NCI-H1048 (cell line): ENCODE data around the gene CD81.
"Not testable (repeated sequence)": the region's sequence is repeated elsewhere in the genome, so short reads cannot be mapped to it uniquely, and the experiment has no call there.

Experiments
- DNase-seq: peaks from one replicate; lab custom pipeline; 2025; lab: John Stamatoyannopoulos, UW

The CD81 gene, protein sequence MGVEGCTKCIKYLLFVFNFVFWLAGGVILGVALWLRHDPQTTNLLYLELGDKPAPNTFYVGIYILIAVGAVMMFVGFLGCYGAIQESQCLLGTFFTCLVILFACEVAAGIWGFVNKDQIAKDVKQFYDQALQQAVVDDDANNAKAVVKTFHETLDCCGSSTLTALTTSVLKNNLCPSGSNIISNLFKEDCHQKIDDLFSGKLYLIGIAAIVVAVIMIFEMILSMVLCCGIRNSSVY

DNA sequence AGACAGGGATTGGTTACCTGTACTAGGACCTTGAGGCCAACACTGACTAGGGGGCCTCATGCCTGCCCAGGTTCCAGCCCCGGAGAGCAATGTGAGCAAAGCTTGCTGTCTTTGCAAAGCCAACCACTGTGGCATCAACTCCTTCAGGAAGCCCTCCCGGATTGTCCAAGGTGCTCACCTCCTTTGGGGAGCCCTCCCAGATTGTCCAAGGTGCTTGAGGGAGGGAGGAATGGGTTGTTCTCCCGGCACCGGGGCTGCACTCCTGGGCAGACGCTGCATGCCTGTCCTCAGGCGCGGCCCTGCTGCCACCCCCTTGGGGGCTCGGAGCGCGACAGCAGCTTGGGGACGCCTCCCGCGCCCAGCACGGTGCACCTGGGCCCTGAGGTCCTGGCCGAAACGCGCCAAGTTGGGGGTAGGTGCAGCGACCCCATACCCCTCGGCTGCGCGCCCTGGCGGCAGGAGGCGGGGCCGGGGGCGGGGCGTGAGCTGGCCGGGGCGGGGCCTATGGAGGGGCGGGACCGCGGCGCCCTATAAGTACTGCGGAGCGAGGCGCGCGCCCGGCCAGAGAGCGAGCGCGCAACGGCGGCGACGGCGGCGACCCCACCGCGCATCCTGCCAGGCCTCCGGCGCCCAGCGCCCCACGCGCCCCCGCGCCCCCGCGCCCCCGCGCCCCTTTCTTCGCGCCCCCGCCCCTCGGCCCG lies at the start of gene CD81:
Gene CD81 (plus strand): TSS at position 560 of the 701 bp plus-strand sequence. CDS start 240 bp downstream, outside the sequence.
- no peak for DNase-seq

DNA sequence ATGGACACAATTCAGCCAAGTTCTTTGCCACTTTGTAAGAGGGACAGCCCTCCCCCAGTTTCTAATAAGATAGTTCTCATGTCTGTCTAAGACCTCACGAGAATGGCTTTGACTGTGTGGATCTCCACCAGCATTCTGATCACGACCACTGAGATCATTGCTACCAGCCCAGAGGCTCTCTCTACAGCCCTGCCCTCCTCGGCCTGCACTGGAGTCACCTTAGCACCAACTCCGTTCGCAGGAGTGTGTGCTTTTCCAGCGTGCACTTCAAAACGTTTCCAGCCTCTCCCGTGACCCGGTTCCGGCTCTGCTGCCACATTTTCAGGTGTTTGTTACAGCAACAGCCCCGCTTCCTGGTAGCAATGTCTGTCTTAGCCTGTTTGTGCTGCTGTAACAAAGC lies 49.1 kb upstream of the CD81 start:
- no peak for DNase-seq

DNA sequence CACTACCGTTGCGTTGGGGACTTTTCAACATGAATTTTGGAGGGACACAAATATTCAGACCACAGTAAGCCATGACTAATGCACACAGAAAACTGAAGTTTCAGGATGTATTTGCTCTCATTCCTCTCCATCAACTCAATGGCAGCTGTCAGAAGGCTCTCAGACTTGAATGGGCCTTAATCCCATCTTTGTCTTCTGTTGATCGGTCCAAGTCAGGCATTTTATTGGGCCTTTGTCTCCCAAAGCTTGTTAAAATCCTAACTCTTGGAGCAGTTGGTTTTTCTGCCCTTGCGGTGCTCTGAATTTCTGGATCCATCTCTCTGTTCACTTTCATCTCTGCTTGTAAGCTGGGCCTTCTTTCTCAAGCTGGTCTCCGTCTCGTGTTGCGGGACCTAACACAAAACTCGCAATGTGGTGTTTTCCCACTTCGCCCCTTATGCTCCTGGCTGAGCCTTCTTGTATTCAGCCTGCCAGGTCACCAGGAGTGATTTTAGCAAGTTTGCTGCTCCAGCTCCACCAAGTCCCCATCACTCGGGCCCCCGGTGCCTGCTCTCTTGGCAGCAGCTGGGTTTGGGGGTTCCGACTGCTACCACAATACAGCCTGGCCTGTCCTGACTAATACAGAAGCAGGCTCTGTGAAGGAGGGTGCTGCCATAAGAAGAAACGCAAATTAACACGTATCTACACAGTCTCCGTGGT lies 48.3 kb upstream of the CD81 start:
- no peak for DNase-seq

DNA sequence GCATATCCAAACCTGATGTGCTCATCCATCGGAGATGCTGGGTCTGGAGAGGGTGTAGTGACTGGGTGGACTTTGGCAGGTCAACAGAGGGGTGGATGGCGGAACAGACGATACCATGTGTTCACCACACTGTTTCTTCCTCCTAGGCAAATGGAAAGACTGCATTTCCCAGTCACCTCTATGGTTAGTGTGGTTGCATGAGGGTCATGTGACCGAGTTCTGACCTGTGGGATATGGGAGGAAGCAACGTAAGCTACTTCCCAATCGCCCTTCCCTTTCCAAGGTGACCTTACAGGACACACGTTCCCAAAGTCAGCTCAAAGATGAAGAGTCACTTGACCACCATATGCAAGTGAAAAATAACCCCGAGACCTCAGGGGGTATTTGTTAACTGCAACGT lies 47.6 kb upstream of the CD81 start:
- no peak for DNase-seq

DNA sequence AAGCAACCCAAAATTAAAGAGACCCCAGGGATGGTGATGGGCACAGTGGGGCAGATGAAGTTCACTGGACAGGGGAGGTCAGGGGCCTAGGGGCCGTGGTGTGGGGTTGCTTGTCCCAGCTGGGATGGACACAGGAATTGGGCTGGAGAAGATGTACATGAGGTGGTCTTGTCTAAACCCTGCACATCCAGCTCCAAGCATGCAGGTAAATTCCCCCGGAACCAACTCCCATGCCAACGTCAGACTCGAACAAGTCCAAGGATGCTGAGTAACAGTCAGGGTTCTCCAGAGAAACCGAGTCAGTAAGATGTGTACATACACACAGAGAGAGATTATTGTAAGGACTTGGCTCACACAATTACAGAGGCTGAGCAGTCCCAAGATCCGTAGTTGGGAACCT lies 46.4 kb upstream of the CD81 start:
- DNase-seq = no peak

DNA sequence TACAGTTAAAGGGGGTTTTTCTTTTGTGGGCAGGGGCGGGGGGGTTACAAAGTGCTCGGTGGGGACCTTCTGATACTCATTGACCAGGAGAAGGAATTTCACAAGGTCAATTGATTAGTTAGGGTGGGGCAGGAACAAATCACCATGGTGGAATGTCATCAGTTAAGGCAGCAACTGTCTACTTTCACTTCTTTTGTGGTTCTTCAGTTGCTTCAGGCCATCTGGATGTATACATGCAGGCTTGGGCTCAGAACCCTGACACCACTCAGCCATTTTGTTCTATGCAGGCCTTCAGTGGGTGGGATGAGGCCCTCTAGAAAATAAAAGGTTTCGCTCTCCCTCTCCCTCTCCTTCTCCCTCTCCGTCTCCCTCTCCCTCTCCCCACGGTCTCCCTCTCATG lies 45.7 kb upstream of the CD81 start:
- no peak for DNase-seq

DNA sequence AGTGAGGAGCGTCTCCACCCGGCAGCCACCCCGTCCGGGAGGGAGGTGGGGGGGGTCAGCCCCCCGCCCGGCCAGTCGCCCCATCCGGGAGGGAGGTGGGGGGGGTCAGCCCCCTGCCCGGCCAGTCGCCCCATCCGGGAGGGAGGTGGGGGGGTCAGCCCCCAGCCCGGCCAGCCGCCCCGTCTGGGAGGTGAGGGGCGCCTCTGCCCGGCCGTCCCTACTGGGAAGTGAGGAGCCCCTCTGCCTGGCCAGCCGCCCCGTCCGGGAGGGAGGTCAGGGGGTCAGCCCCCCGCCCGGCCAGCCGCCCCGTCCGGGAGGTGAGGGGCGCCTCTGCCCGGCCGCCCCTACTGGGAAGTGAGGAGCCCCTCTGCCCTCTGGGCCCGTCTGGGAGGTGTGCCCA lies 44.5 kb upstream of the CD81 start:
- DNase-seq = not testable (repeated sequence)

DNA sequence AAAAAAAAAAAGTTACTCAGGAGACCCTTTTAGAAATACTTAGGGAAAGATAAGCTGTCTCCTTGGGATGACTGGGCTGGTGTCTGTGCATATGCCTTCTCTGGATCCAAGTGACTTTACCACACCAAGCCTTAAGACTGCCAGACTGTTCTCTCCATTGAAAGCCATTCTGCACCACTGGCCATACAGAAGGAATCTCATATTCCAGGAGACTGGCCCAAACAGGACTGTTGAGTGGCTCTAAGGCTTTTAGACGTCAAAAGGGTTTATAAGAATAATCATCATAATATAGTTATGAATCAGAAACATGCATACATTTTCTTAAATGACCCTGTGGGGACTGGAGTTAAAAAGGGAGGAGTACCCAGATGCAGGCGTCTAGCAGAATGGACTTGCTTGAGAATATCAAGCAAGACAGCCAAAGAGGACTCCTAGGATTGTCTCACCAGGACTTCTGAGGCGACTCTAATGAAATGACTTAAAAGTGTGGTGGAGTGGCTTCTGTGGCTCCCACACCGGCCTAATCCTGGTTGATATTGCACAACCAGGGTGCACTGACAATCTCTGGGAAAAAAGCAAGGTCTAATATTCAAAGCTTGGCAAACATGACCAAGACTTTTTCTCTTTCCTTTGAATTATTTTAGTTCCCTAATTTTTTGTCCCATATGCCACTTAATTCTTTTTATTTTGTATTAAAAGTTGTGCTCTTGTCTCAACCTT lies 43.5 kb upstream of the CD81 start:
- not testable (repeated sequence) for DNase-seq

DNA sequence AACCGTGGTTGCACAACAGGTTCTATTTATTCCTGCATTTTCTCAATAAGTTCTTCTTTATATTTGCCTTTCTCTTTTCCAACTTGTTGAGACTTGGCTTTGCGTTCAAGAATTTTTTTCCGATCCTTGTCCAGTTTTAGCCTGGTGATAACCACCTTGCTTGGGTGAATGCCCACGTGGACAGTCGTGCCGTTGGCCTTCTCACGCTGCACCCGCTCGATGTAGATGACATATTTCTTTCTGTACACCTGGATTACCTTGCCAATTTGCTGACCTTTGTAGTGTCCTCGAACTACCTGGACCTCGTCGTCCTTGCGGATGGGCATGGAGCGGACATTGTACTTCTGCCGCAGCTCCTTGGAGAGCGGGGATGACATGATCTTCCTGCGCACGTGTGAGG lies 41.8 kb upstream of the CD81 start:
- DNase-seq = not testable (repeated sequence)

DNA sequence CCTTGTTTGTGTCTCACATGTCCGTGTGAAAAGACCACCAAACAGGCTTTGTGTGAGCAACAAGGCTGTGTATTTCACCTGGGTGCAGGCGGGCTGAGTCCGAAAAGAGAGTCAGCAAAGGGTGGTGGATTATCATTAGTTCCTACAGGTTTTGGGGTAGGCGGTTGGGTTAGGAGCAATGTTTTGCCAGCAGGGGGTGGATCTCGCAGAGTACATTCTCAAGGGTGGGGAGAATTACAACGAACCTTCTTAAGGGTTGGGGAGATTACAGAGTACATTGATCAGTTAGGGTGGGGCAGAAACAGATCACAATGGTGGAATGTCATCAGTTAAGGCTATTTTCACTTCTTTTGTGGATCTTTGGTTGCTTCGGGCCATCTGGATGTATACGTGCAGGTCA lies 38.4 kb upstream of the CD81 start:
- DNase-seq = not testable (repeated sequence)

DNA sequence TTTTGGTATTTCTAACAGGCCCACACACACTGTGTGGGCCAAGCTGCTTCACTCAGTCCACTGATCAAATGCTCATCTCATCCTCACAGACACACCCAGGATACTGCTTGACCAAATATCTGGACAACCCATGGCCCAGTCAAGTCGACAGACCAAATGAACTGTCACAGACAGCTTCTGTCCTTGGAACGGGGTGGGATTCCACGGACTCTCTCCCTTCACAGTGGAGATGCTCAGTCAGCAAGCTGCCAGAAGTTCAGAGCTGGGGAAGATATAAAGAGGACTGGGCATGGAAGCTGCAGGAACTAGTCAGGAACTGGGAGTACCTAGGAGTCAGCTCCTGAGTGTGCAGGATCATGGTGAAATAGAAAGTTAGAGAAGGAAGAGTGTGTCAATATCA lies 34.6 kb upstream of the CD81 start:
- DNase-seq = no peak

DNA sequence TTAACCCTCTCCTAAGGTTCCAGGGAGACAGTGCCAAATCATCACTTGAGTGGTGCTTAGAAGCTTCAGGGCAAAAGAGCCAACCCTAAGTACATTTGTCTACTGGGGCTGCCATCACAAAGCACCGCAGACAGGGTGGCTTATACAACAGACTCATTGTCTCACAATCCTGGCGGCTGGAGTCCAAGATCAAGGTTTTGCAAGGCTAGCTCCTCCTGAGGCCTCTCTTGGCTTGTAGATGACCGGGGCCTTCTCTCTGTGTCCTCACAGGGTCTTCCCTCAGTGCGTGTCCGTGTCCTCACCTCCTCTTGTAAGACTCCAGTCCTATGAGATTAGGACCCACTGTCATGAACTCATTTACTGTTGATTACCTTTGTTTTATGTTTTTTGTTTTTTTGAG lies 34.1 kb upstream of the CD81 start:
- DNase-seq = no peak

DNA sequence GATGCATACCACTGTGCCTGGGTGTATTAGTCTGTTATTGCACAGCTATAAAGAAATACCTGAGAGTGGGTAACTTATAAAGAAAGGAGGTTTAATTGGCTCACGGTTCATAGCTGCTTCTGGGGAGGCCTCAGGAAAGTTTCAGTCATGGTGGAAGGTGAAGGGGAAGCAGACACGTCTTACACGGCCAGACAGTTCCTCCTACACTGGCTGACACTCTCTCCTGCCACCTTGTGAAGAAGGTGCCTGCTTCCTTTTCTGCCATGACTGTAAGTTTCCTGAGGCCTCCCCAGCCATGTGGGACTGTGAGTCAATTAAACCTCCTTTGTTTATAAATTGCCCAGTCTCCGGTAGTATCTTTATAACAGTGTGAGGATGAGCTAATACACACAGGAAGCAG lies 33.6 kb upstream of the CD81 start:
- no peak for DNase-seq

DNA sequence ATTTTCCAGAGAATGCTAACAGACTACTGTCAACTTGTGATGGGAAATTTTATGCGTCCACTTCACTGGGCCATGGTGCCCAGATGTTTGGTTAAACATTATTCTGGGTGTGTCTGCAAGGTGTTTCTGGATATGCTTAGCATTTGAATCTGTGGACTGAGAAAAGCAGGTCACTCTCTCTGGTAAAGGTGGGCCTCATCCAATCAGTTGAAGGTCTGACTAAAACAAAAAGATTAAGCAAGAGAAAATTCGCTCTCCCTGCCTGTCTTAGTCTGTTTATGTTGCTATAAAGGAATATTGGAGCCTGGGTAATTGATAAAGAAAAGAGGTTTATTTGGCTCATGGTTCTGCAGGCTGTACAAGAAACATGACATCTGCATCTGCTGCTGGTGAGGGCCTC lies 32.1 kb upstream of the CD81 start:
- DNase-seq = no peak

DNA sequence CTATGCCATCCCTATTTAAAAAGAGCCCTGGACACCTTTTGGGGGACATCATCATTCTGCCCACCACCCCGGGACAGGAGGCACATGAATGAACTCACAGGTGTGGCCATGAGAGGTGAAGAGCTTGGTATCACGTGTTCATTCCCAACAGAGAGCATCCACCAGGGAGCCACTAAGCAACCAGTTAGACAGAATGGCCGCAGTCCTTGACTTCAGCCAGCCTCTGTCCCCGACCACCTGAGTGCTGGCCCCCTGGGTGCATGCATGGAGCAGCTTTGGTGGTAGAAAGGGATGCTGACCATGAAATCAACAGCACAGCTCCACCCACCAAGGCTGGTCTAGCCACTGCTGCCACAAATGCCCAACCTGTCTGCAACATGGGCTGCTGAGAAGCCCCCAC lies 31.1 kb upstream of the CD81 start:
- DNase-seq = no peak

DNA sequence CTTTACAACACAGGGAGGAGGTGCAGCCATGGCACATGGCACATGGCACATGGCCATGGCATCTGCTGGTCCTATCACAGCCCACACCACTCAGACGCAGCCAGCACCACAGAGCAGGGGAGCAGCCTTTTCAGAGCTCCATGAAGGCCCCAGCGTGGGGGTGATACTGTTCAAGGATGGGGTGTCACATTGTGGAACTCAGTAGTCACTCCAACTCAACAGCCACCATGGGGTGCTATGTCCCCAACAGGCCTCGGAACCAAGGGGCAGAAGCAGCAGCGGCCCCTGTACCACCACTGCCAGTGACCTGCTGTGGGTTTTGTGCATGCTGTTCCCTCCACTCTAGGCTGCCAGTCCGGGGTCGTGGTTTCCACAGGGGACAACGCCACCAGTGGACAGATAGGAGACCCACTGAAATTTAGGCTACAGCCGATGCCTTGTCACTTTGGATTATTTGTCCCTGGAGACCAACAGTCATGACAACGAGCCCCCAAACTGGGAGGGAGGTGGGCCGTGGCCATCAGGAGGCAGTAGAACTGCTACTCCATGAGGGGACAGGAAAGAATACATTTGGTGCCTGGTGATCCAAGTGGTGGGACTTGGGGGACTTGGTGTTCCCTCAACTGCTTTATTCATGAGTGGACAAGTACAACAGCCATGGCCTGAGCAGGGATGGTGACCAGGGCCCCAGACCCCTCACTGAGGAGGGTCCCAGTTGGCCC lies 30.4 kb upstream of the CD81 start:
- DNase-seq = no peak

DNA sequence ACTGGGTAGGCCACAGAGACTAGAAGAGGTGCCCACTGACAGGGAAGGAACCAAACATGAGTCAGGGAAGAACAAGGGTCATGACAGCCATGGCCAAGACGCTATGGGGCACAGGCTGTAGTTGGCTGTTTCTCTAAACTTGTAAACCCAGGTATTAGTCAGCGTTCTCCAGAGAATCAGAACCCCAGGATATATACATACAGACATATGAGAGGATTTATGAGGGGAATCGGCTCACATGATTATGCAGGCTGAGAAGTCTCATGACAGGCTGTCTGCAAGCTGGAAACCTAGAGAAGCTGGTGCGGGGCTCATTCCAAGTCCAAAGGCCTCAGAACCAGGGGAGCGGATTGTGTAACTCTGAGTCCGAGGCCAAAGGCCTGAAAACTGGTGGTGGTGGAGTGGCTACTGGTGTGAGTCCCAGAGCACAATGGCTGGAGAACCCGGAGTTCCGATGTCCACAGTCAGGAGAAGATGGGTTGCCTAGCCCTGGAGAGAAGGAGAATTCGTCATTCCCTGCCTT lies 29.7 kb upstream of the CD81 start:
- no peak for DNase-seq

DNA sequence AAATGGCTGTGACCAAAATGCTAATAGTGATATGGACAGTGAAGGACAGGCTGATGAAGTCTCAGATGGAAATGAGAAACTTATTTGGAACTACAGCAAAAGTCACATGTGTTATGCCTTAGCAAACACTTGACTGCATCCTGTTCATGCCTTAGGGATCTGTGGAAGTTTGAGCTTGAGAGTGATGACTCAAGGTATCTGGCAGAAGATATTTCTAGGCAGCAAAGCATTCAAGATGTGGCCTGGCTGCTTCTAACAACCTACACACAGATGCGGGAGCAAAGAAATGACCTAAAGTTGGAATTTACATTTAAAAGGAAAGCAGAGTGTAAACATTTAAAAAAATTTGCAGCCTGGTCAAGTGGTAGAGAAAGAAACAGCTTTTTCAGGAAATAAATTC lies 28.1 kb upstream of the CD81 start:
- no peak for DNase-seq

DNA sequence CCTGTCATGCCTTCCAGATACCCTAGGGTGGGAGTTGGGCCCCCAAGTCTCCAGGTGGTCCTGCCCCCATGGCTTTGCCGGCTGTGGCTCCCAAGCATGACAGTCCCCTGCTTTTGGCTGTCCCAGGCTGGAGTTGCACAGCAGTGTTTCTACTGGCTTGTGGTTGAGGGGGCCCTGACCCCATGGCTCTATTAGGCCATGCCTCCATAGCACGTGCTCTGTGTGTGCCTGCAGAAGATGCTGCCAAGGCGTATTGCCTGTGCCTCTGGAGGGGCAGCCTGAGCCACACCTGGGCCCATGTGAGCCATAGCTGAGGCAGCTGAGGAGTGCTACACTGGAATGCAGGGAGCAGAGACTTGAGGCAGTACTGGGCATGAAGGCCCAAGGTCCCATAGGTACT lies 25.4 kb upstream of the CD81 start:
- DNase-seq = no peak

DNA sequence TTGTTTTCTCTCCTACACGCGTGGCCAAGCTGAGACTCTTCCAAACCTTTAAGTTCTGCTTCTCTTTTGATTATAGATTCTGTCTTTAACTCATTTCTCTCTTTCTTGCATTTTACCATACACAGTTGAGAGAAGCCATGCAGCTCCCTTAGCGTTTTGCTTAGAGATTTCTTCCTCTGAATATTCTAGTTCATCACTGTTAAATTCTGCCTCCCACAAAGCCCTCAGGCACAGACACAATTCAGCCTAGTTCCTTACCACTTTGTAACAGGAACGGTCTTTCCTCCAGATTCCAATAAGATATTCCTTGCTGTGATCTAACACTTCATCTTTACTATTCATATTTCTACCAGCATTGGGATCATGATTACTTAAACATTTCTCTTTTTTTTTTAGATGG lies 24.7 kb upstream of the CD81 start:
- no peak for DNase-seq

DNA sequence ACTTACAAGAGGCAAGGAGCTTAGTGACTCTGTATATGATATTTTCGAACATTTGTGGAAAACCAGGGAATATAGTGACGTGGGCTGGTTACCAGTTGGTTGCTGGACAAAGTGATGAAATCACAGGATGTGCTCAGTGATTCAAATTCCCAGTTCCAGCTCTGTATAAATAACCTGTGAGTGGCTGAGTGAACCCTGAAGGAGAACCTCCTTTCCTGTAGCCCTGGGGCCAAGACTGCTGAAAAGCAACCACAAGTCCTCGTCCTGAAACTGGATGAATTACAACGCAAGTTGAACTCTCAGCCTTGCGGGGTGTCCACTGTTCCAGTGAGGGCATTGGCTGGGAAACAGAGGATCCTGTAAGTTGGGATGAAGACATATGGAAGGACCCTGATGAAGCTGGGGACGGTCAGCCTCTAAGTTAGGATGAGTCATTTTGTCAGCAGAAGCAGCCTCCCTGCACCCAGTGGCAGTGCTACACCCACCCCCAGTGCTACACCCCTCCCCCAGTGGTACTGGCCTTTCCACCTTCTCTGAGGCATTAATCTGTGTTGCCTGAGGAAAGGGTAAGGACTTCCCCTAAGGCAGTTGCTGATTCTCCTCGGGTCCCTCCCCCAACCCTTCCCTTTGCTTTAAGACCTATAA lies 22.0 kb upstream of the CD81 start:
- DNase-seq = no peak
